GDM1 (cell line): ENCODE measurements around the gene UGDH.
"Not testable (repeated sequence)": the region's sequence is repeated elsewhere in the genome, so short reads cannot be mapped to it uniquely, and the experiment has no call there.

Experiments used
- DNase-seq: peaks from one replicate; lab custom pipeline; 2025; lab: John Stamatoyannopoulos, UW

The UGDH gene

GRCh38 chr4:39528061-39528465, 824 bp upstream of the UGDH start:
- no peak for DNase-seq

GRCh38 chr4:39526765-39527295, 409 bp downstream of the UGDH start:
- no peak for DNase-seq

GRCh38 chr4:39525822-39526690, 1.2 kb downstream of the UGDH start:
- DNase-seq: no peak

GRCh38 chr4:39524161-39524957, 2.9 kb downstream of the UGDH start:
- no peak for DNase-seq

- no peak for DNase-seq
These were observed 5.2 kb downstream of the UGDH start for GRCh38 chr4:39522068-39522467.

- no peak for DNase-seq
These were observed 5.9 kb downstream of the UGDH start for GRCh38 chr4:39521253-39521919.

- no peak for DNase-seq
These were observed 8.8 kb downstream of the UGDH start for GRCh38 chr4:39518484-39518883.

GRCh38 chr4:39516407-39516966, 10.8 kb downstream of the UGDH start:
- no peak for DNase-seq

GRCh38 chr4:39515669-39516401, 11.4 kb downstream of the UGDH start:
- DNase-seq: not testable (repeated sequence)

GRCh38 chr4:39514888-39515401, 12.3 kb downstream of the UGDH start:
- DNase-seq: no peak

GRCh38 chr4:39514266-39514665, 13.0 kb downstream of the UGDH start:
- DNase-seq: not testable (repeated sequence)

- DNase-seq: no peak
These were observed 16.8 kb downstream of the UGDH start for GRCh38 chr4:39510348-39510929.

GRCh38 chr4:39505581-39505980, 21.7 kb downstream of the UGDH start:
- DNase-seq: no peak

- no peak for DNase-seq
These were observed 22.7 kb downstream of the UGDH start for GRCh38 chr4:39504538-39504937.

- not testable (repeated sequence) for DNase-seq
These were observed 24.6 kb downstream of the UGDH start for GRCh38 chr4:39502664-39503035.

GRCh38 chr4:39502019-39502663, 25.1 kb downstream of the UGDH start:
- no peak for DNase-seq

- DNase-seq: no peak
These were observed 28.6 kb downstream of the UGDH start for GRCh38 chr4:39498727-39499020.

- no peak for DNase-seq
These were observed 29.1 kb downstream of the UGDH start for GRCh38 chr4:39497909-39498726.

GRCh38 chr4:39495446-39496213, 31.6 kb downstream of the UGDH start:
- no peak for DNase-seq
